Measurements from ENCODE around the gene ABHD2.
"Not testable (repeated sequence)": the region's sequence is repeated elsewhere in the genome, so short reads cannot be mapped to it uniquely, and the experiment has no call there.

Gene ABHD2

GRCh38 chr15:89075846-89076245, 12.4 kb upstream of the ABHD2 start:
- no peak for DNase-seq

GRCh38 chr15:89077750-89078149, 10.5 kb upstream of the ABHD2 start:
- no peak for DNase-seq

- DNase-seq = no peak
These were observed 9.1 kb upstream of the ABHD2 start for GRCh38 chr15:89078851-89079810.

GRCh38 chr15:89081878-89082277, 6.4 kb upstream of the ABHD2 start:
- DNase-seq = no peak

- no peak for DNase-seq
These were observed 5.0 kb upstream of the ABHD2 start for GRCh38 chr15:89083246-89083645.

- DNase-seq = no peak
These were observed 2.8 kb upstream of the ABHD2 start for GRCh38 chr15:89085289-89085926.

GRCh38 chr15:89085933-89086332, 2.3 kb upstream of the ABHD2 start:
- not testable (repeated sequence) for DNase-seq

GRCh38 chr15:89086390-89086789, 1.9 kb upstream of the ABHD2 start:
- DNase-seq = not testable (repeated sequence)

- DNase-seq = no peak
These were observed 961 bp upstream of the ABHD2 start for GRCh38 chr15:89087161-89087829.

- DNase-seq = no peak
These were observed 504 bp downstream of the ABHD2 start for GRCh38 chr15:89088605-89089315.

GRCh38 chr15:89089316-89090230, 1.3 kb downstream of the ABHD2 start:
- no peak for DNase-seq

- peak; percentile 37 for DNase-seq
These were observed 2.8 kb downstream of the ABHD2 start for GRCh38 chr15:89090791-89091626.

GRCh38 chr15:89091627-89092220, 3.5 kb downstream of the ABHD2 start:
- DNase-seq = no peak

- no peak for DNase-seq
These were observed 5.3 kb downstream of the ABHD2 start for GRCh38 chr15:89093509-89093908.

GRCh38 chr15:89095073-89095472, 6.8 kb downstream of the ABHD2 start:
- no peak for DNase-seq

GRCh38 chr15:89095556-89095955, 7.3 kb downstream of the ABHD2 start:
- DNase-seq = no peak

- DNase-seq = no peak
These were observed 8.4 kb downstream of the ABHD2 start for GRCh38 chr15:89096664-89097063.

GRCh38 chr15:89097313-89097712, 9.1 kb downstream of the ABHD2 start:
- DNase-seq = no peak

GRCh38 chr15:89098281-89098680, 10.0 kb downstream of the ABHD2 start:
- no peak for DNase-seq

GRCh38 chr15:89099968-89100367, 11.7 kb downstream of the ABHD2 start:
- DNase-seq = no peak
